ENCODE results near the gene SBF1. TPM values are rescaled to one million over a fixed set of nuclear protein-coding genes. Genes with fewer than 3 reads are reported as not detected.

Gene SBF1
- total RNA-seq = 51.1 and 67.3 TPM in 2 replicates

GRCh38 chr22:50474710-50475651 is at the start of gene SBF1:
SBF1 (minus strand) TSS chr22:50475035; CDS start chr22:50474840, 195 bp downstream.

GRCh38 chr22:50507991-50508884 is 33.4 kb upstream of the SBF1 start, which contains the start of gene NCAPH2:
NCAPH2 (plus strand) TSS chr22:50508224; CDS start chr22:50508338, 114 bp downstream.

GRCh38 chr22:50507421-50507990 is 32.7 kb upstream of the SBF1 start, which contains the start of gene LMF2:
LMF2 (minus strand) TSS chr22:50507702; CDS start chr22:50507675, 27 bp downstream.

GRCh38 chr22:50486561-50487289 is 11.9 kb upstream of the SBF1 start, which contains the start of gene MIOX:
MIOX (plus strand) TSS chr22:50486859; CDS start chr22:50486898, 39 bp downstream.

GRCh38 chr22:50481440-50482106 is 6.7 kb upstream of the SBF1 start, which contains the start of gene ADM2:
ADM2 (plus strand) TSS chr22:50481543; CDS start chr22:50481848, 305 bp downstream.

Other genes with a start within 250 kb of the SBF1 start
- gene TUBGCP6, start 230.0 kb downstream of the SBF1 start, total RNA-seq = 21.0 and 25.7 TPM in 2 replicates
- gene HDAC10, start 223.8 kb downstream of the SBF1 start, total RNA-seq = 10.1 and 21.4 TPM in 2 replicates
- 21.1 and 21.2 TPM in 2 replicates for gene MAPK12, start 213.4 kb downstream of the SBF1 start, total RNA-seq
- gene MAPK11, start 204.7 kb downstream of the SBF1 start, total RNA-seq = 6.6 and 12.3 TPM in 2 replicates
- gene PLXNB2, start 167.4 kb downstream of the SBF1 start, total RNA-seq = 73.7 and 104 TPM in 2 replicates
- 0.49 and 1.0 TPM in 2 replicates for gene DENND6B, start 148.0 kb downstream of the SBF1 start, total RNA-seq
- 31.8 and 35.9 TPM in 2 replicates for gene PPP6R2, start 131.7 kb downstream of the SBF1 start, total RNA-seq
- 3.5 and 13.8 TPM in 2 replicates for gene ADM2, start 6.5 kb upstream of the SBF1 start, total RNA-seq
- not detected in 2 replicates for gene MIOX, start 11.8 kb upstream of the SBF1 start, total RNA-seq
- gene LMF2, start 32.7 kb upstream of the SBF1 start, total RNA-seq = 46.6 and 50.8 TPM in 2 replicates
- gene NCAPH2, start 33.2 kb upstream of the SBF1 start, total RNA-seq = 38.7 and 70.9 TPM in 2 replicates
- 2.9 and 5.4 TPM in 2 replicates for gene SCO2, start 50.6 kb upstream of the SBF1 start, total RNA-seq
- gene TYMP, start 55.0 kb upstream of the SBF1 start, total RNA-seq = 70.9 and 112 TPM in 2 replicates
- not detected in 2 replicates for gene KLHDC7B, start 70.9 kb upstream of the SBF1 start, total RNA-seq
- gene SYCE3, start 87.9 kb upstream of the SBF1 start, total RNA-seq = not detected in 2 replicates
- 2.2 and 7.8 TPM in 2 replicates for gene CPT1B, start 103.4 kb upstream of the SBF1 start, total RNA-seq
- gene CHKB, start 107.8 kb upstream of the SBF1 start, total RNA-seq = 26.4 and 35.1 TPM in 2 replicates
- 0.72 and 1.1 TPM in 2 replicates for gene MAPK8IP2, start 125.8 kb upstream of the SBF1 start, total RNA-seq
- gene ARSA, start 153.1 kb upstream of the SBF1 start, total RNA-seq = 41.6 and 55.7 TPM in 2 replicates
- 3.9 and 5.2 TPM in 2 replicates for gene SHANK3, start 197.8 kb upstream of the SBF1 start, total RNA-seq